Measurements from ENCODE around the gene CERCAM. TPM values are rescaled to one million over a fixed set of nuclear protein-coding genes. Genes with fewer than 3 reads are reported as not detected.
A peak's percentile ranks its signal among the peaks of the same experiment; 100 is the strongest.
"Not testable (repeated sequence)": the region's sequence is repeated elsewhere in the genome, so short reads cannot be mapped to it uniquely, and the experiment has no call there.

Gene CERCAM
- total RNA-seq, 2 donors from 2014 or later = 18.5 to 26.5 TPM

DNA sequence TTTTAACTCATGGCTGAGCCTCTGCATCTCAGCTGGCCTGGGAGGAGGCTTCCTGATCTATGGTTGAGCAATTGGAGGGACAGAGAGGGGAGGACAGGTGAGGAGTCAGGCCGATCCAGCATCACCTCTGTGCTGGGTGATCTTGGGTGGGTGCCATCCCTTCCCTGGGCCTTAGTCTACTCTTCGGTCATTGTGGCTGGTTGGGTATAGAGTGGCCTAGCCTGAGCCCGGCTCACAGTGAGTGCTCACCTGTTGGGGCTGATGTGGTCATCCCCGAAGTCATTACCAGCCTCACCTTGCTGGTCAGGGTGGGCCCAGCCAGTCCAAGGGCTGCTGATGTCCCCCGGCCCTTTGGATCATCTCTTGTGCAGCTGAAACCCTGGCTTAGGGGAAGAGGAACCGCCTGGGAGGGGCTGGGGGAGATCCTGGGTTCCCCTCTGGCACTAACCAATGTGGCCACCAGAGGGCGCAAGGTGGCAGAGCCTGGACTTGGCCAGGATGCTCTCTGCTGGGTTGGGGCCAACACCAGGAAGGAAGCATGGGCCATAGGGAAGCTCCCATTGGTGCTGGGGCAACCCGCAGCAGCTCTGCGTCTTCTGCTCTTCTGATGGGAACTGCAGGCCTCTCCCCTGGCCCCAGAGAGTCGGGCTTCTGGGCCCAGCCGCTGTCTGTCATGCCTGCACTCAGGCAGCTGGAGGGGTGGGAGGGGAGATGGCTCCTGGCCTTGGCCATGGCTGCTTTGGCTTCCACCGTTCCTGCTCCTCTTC, 17.9 kb downstream of the CERCAM start:
- TF ChIP-seq, protein P1, sequence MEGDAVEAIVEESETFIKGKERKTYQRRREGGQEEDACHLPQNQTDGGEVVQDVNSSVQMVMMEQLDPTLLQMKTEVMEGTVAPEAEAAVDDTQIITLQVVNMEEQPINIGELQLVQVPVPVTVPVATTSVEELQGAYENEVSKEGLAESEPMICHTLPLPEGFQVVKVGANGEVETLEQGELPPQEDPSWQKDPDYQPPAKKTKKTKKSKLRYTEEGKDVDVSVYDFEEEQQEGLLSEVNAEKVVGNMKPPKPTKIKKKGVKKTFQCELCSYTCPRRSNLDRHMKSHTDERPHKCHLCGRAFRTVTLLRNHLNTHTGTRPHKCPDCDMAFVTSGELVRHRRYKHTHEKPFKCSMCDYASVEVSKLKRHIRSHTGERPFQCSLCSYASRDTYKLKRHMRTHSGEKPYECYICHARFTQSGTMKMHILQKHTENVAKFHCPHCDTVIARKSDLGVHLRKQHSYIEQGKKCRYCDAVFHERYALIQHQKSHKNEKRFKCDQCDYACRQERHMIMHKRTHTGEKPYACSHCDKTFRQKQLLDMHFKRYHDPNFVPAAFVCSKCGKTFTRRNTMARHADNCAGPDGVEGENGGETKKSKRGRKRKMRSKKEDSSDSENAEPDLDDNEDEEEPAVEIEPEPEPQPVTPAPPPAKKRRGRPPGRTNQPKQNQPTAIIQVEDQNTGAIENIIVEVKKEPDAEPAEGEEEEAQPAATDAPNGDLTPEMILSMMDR (conservative IDR thresholded peaks at IDR 0.05) = peak; percentile 98
- peak; percentile 98 for DNase-seq
- H3K4me1 Mint-ChIP-seq = no peaks in the 10 kb centered on the region
- no peaks in the 10 kb centered on the region for H3K4me1 ChIP-seq (ENCODE audit: control insufficient read depth, insufficient read depth, low read length)
- no peak overlapping the region for H3K9ac ChIP-seq (ENCODE audit: extremely low read depth, low read length, poor library complexity, severe bottlenecking)
- no peak overlapping the region for H3K4me3 Mint-ChIP-seq
- no peaks in the 10 kb centered on the region for H3K9me3 ChIP-seq (ENCODE audit: control insufficient read depth, low read length)
- H3K4me3 ChIP-seq (ENCODE audit: low read length) = no peak overlapping the region
- no peaks in the 10 kb centered on the region for H3K9me3 Mint-ChIP-seq
- H3K27ac ChIP-seq (ENCODE audit: low read depth, low read length) = no peak overlapping the region
- H3K36me3 Mint-ChIP-seq (ENCODE audit: low read depth) = no peaks in the 10 kb centered on the region
- no peak overlapping the region for H3K27ac Mint-ChIP-seq
- 55 to 68% methylated on average over 6 to 12 of the region's 12 CpGs for WGBS, 2 experiments (ENCODE audit: insufficient coverage in 1 of 2, insufficient read length in 1 of 2)
- H3K27me3 Mint-ChIP-seq (ENCODE audit: insufficient read depth) = peaks cover 16% of the 10 kb centered on the region
- no peaks in the 10 kb centered on the region for H3K27me3 ChIP-seq (ENCODE audit: control insufficient read depth, insufficient read depth, low read length, poor library complexity, severe bottlenecking)
- no peaks in the 10 kb centered on the region for H3K36me3 ChIP-seq (ENCODE audit: control insufficient read depth, insufficient read depth, low read length)

DNA sequence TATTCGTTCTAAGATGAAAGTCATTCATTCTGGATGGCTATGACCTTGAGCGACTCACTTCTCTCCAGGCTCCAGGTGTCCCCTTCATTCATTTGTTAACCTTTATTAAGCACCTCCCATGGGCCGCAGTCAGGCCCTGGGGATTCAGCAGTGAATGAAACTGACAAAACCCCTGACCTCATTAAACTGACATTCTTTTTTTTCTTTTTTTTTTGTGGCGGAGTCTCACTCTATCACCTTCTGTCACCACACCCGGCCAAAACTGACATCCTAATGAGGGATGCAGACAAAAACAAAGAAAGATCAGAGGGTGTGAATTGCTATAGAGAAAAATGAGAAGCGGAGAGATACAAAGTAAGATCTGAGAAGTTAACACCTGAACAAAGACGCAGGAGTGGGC, 18.6 kb downstream of the CERCAM start:
- no peak for DNase-seq
- Histone ChIP-seq H3K27ac (ENCODE audit: low read depth, low read length) (peak overlapping the region; percentile 17), H3K9ac (ENCODE audit: extremely low read depth, low read length, poor library complexity, severe bottlenecking) (no peak overlapping the region), H3K27me3 (ENCODE audit: control insufficient read depth, insufficient read depth, low read length, poor library complexity, severe bottlenecking) (no peaks in the 10 kb centered on the region), H3K4me3 (ENCODE audit: low read length) (no peak overlapping the region), H3K4me1 (ENCODE audit: control insufficient read depth, insufficient read depth, low read length) (no peaks in the 10 kb centered on the region), H3K9me3 (ENCODE audit: control insufficient read depth, low read length) (no peaks in the 10 kb centered on the region), H3K36me3 (ENCODE audit: control insufficient read depth, insufficient read depth, low read length) (no peaks in the 10 kb centered on the region)
- H3K9me3 Mint-ChIP-seq = no peaks in the 10 kb centered on the region
- no peaks in the 10 kb centered on the region for H3K4me1 Mint-ChIP-seq
- TF ChIP-seq, protein P1 (conservative IDR thresholded peaks at IDR 0.05) = no peak
- 92 to 93% methylated on average over 5 to 7 of the region's 7 CpGs for WGBS, 2 experiments (ENCODE audit: insufficient coverage in 1 of 2, insufficient read length in 1 of 2)
- no peaks in the 10 kb centered on the region for H3K36me3 Mint-ChIP-seq (ENCODE audit: low read depth)
- peaks cover 19% of the 10 kb centered on the region for H3K27me3 Mint-ChIP-seq (ENCODE audit: insufficient read depth)
- H3K27ac Mint-ChIP-seq = no peak overlapping the region
- no peak overlapping the region for H3K4me3 Mint-ChIP-seq

DNA sequence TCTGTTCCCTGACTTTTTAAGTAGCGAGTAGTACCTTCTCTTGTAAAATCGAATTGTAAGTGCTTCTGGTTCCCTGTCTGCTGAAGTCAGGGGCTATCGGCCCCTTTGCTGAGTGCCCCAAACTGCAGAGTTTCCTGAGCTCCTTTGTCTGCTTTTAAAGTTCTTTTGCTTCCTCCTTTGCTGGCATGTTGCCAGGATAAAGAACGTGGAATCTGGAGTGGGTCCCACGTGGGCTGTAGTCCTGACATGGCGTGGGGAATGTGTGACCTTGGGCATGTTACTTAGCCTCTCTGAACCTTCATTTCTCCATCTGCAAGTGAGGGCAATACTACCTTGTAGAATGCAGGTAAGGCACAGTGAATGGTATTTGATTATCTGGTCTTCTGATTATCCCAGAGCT, 21.5 kb downstream of the CERCAM start:
- H3K36me3 Mint-ChIP-seq (ENCODE audit: low read depth) = no peaks in the 10 kb centered on the region
- H3K4me3 Mint-ChIP-seq = no peak overlapping the region
- Histone ChIP-seq H3K27me3 (ENCODE audit: control insufficient read depth, insufficient read depth, low read length, poor library complexity, severe bottlenecking) (no peaks in the 10 kb centered on the region), H3K9ac (ENCODE audit: extremely low read depth, low read length, poor library complexity, severe bottlenecking) (no peak overlapping the region), H3K36me3 (ENCODE audit: control insufficient read depth, insufficient read depth, low read length) (no peaks in the 10 kb centered on the region), H3K4me1 (ENCODE audit: control insufficient read depth, insufficient read depth, low read length) (no peaks in the 10 kb centered on the region), H3K27ac (ENCODE audit: low read depth, low read length) (no peak overlapping the region), H3K9me3 (ENCODE audit: control insufficient read depth, low read length) (no peaks in the 10 kb centered on the region), H3K4me3 (ENCODE audit: low read length) (no peak overlapping the region)
- H3K27ac Mint-ChIP-seq = no peak overlapping the region
- DNase-seq = no peak
- H3K27me3 Mint-ChIP-seq (ENCODE audit: insufficient read depth) = peaks cover 38% of the 10 kb centered on the region
- H3K9me3 Mint-ChIP-seq = no peaks in the 10 kb centered on the region
- WGBS, 2 experiments (ENCODE audit: insufficient coverage in 1 of 2, insufficient read length in 1 of 2) = 70 to 83% methylated on average over 3 to 6 of the region's 6 CpGs
- TF ChIP-seq, protein P1 (conservative IDR thresholded peaks at IDR 0.05) = no peak
- H3K4me1 Mint-ChIP-seq = no peaks in the 10 kb centered on the region

DNA sequence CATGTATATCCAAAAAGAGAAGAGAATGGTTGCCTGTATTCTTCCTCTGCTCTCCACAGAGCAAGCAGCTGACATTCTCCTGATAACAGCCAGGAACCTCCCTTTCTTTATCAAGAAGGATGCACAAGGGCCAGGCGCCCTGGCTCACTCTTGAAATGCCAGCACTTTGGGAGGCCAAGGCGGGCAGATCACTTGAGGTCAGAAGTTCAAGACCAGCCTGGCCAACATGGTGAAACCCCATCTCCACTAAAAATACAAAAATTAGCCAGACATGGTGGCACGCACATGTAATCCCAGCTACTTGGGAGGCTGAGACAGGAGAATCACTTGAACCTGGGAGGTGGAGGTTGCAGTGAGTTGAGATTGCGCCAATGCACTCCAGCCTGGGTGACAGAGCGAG, 25.8 kb downstream of the CERCAM start:
- H3K4me3 ChIP-seq (ENCODE audit: low read length); H3K9ac ChIP-seq (ENCODE audit: extremely low read depth, low read length, poor library complexity, severe bottlenecking); H3K36me3 Mint-ChIP-seq (ENCODE audit: low read depth); H3K4me1 ChIP-seq (ENCODE audit: control insufficient read depth, insufficient read depth, low read length); H3K9me3 Mint-ChIP-seq; H3K27ac ChIP-seq (ENCODE audit: low read depth, low read length); H3K9me3 ChIP-seq (ENCODE audit: control insufficient read depth, low read length); H3K27me3 ChIP-seq (ENCODE audit: control insufficient read depth, insufficient read depth, low read length, poor library complexity, severe bottlenecking); H3K4me1 Mint-ChIP-seq; H3K4me3 Mint-ChIP-seq; DNase-seq; H3K36me3 ChIP-seq (ENCODE audit: control insufficient read depth, insufficient read depth, low read length); H3K27ac Mint-ChIP-seq: not testable (repeated sequence)
- peaks cover 66% of the 10 kb centered on the region for H3K27me3 Mint-ChIP-seq (ENCODE audit: insufficient read depth)
- 88 to 95% methylated on average over 3 of the region's 5 CpGs for WGBS, 2 experiments (ENCODE audit: insufficient coverage in 1 of 2, insufficient read length in 1 of 2)
